Skeletal muscle tissue (tissue), 4 donors: ENCODE data around the gene C4orf50. TPM values are rescaled to one million over a fixed set of nuclear protein-coding genes. Genes with fewer than 3 reads are reported as not detected.
"Not testable (repeated sequence)": the region's sequence is repeated elsewhere in the genome, so short reads cannot be mapped to it uniquely, and the experiment has no call there.

Experiments used
- H3K27ac ChIP-seq: one replicate; pipeline ENCODE4 v1.7.0; 2013; ENCODE audit warnings: mild to moderate bottlenecking, low read depth, low read length, inconsistent platforms
- H3K27me3 ChIP-seq, 3 donors: one replicate each; pipeline ENCODE4 v1.7.0; 2013; ENCODE audit warnings: low read length in 3 of 3; ENCODE audit not compliant: control insufficient read depth in 3 of 3, insufficient read depth in 3 of 3
- H3K36me3 ChIP-seq, 3 donors: one replicate each; pipeline ENCODE4 v1.7.0; 2013; ENCODE audit warnings: low read length in 3 of 3; ENCODE audit not compliant: control insufficient read depth in 3 of 3, insufficient read depth in 3 of 3
- H3K4me1 ChIP-seq, 3 donors: one replicate each; pipeline ENCODE4 v1.7.0; 2013; ENCODE audit warnings: low read length in 3 of 3, mild to moderate bottlenecking in 3 of 3; ENCODE audit not compliant: control insufficient read depth in 3 of 3, insufficient read depth in 3 of 3
- H3K4me3 ChIP-seq, 3 donors: one replicate each; pipeline ENCODE4 v1.7.0; 2013; ENCODE audit warnings: low read length in 3 of 3
- H3K9ac ChIP-seq, 3 donors: one replicate each; pipeline ENCODE4 v1.7.0; 2013; ENCODE audit warnings: low read length in 3 of 3, mild to moderate bottlenecking in 3 of 3, moderate library complexity in 2 of 3, low read depth in 1 of 3
- H3K9me3 ChIP-seq, 3 donors: one replicate each; pipeline ENCODE4 v1.7.0; 2013; ENCODE audit warnings: low read length in 3 of 3; ENCODE audit not compliant: control insufficient read depth in 3 of 3
- total RNA-seq: library from RNA; depleted of rRNA; stranded (reverse); fragments of >200 nt; gene quantifications from one replicate; pipeline ENCODE4 v1.2.3, GENCODE V29; 2014
- donor health status: Osteomylitis.

The C4orf50 gene
- total RNA-seq, 1 donor from 2014 or later = not detected

- no peaks in the 10 kb centered on the region for H3K9me3 ChIP-seq
- H3K4me1 ChIP-seq = peaks cover 0 to 3% (median 3%) of the 10 kb centered on the region in 3 donors
- H3K27me3 ChIP-seq = peaks cover 14 to 62% (median 42%) of the 10 kb centered on the region in 3 donors
- H3K36me3 ChIP-seq = no peaks in the 10 kb centered on the region
- H3K27ac ChIP-seq = no peak overlapping the region
- no peak overlapping the region for H3K4me3 ChIP-seq
- H3K9ac ChIP-seq = no peak overlapping the region
Observed at GRCh38 chr4:5954056-5954760, 64.0 kb downstream of the C4orf50 start.

GRCh38 chr4:5952975-5953951 is 65.0 kb downstream of the C4orf50 start:
- Histone ChIP-seq H3K27ac (no peak overlapping the region), H3K36me3 (no peaks in the 10 kb centered on the region), H3K4me1 (peaks cover 0 to 3% (median 3%) of the 10 kb centered on the region in 3 donors), H3K9ac (no peak overlapping the region), H3K27me3 (peaks cover 14 to 54% (median 39%) of the 10 kb centered on the region in 3 donors), H3K4me3 (no peak overlapping the region), H3K9me3 (no peaks in the 10 kb centered on the region)

DNA sequence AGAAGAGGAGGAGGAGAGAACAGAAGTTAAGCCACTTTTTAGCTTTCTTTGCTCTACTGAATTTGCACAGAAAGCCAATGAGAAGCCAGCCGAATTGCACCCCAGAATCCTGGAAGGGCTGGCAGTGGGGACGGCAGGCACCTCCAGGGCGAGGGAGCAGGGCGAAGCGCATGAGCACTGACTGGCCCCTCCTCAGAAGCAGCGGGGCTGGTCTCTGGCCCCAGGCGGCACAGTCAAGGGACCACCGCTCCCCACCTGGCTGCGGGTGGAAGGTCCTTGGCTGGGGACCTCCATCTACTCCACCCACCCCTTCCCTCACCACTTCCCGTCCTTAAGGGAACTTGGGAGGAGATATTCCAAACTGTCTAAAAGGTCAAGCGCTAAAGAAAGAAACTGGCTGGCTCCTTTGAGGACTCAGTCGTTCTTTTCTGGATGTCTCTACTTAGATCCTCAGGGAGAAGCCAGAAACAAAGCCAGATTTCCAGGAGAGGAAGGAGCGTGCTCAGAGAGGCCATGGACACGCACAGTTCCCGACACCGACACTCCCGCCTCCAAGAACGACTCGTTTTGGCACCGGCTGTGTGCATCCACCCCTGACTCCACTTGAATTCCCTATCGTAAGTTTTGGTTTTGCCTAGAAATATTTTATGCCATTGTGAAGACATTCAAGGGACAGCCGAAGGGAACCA is 65.8 kb downstream of the C4orf50 start:
- Histone ChIP-seq H3K27me3 (peaks cover 16 to 56% (median 36%) of the 10 kb centered on the region in 3 donors), H3K9me3 (no peaks in the 10 kb centered on the region), H3K4me3 (no peak overlapping the region), H3K36me3 (no peaks in the 10 kb centered on the region), H3K27ac (no peak overlapping the region), H3K4me1 (peaks cover 0 to 3% (median 3%) of the 10 kb centered on the region in 3 donors), H3K9ac (no peak overlapping the region)

DNA sequence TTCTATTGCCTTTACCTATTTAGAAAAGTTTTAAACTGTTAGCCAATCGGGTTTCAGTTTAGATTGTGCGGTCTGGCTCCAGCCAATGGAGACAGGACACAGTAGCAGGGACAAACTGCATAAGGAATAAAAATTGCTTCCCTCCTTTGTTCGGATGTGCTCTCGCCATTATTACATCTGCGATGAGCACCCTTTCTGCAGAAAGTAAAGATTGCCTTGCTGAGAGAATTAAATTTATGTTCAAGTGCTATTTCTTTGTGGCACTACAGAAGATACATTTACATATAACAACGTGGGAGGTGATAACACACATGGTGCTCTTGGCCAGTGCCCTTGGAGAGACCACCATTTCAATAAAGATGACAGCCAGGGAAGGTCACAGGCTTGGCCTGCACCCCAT is 71.6 kb downstream of the C4orf50 start:
- H3K4me3 ChIP-seq, H3K9ac ChIP-seq, H3K9me3 ChIP-seq, H3K27ac ChIP-seq, H3K4me1 ChIP-seq, H3K36me3 ChIP-seq: not testable (repeated sequence)
- peaks cover 4 to 39% (median 9%) of the 10 kb centered on the region in 3 donors for H3K27me3 ChIP-seq

DNA sequence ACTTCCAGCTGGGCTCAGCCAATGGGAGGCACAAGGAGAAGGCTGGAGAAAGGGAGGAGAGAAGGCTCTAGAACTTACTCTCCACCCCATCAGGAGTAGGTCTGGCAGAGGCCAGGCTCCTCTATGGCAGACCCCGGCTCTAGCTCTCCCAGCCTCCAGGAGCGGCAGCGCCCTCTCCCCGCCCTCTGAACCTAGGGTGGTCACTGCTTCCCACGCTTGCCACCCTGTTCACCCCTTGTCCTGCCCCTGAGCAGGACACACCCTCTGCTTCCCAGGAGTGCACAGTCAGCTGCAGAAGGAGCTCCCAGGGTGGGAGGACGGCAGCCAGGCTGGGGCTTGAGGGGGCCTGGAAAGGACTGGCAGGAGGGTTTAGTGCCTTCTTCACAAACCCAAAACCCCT is 72.3 kb downstream of the C4orf50 start:
- Histone ChIP-seq H3K27me3 (peaks cover 4 to 39% (median 9%) of the 10 kb centered on the region in 3 donors), H3K9ac (no peak overlapping the region), H3K27ac (no peak overlapping the region), H3K4me1 (no peaks in the 10 kb centered on the region), H3K9me3 (no peaks in the 10 kb centered on the region), H3K36me3 (no peaks in the 10 kb centered on the region), H3K4me3 (no peak overlapping the region)

DNA sequence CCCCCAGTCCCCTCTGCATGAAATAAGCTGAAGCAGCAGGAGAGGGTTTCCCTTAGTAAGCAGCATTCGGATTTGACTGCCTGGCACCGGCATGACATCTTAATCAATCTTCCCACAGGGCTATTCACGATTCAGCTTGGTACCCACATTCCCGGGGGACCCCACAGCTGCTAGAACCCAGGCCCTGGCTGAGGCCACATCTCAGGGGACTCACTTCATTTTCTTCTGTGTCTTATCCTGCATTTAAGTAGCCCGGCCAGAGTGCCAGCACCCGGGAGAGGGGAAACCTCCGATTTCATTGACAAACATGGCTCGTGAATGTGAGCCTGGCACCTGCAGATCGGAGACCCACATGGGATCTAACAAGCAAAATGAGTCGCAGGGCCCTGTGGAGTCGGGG is 73.1 kb downstream of the C4orf50 start:
- Histone ChIP-seq H3K9ac (no peak overlapping the region), H3K4me1 (no peaks in the 10 kb centered on the region), H3K27me3 (peaks cover 4 to 37% (median 9%) of the 10 kb centered on the region in 3 donors), H3K9me3 (no peaks in the 10 kb centered on the region), H3K4me3 (no peak overlapping the region), H3K27ac (no peak overlapping the region), H3K36me3 (no peaks in the 10 kb centered on the region)

GRCh38 chr4:5943561-5943960 is 74.7 kb downstream of the C4orf50 start:
- H3K27ac ChIP-seq = no peak overlapping the region
- no peak overlapping the region for H3K9ac ChIP-seq
- no peak overlapping the region for H3K4me3 ChIP-seq
- peaks cover 4 to 37% (median 9%) of the 10 kb centered on the region in 3 donors for H3K27me3 ChIP-seq
- H3K36me3 ChIP-seq = no peaks in the 10 kb centered on the region
- no peaks in the 10 kb centered on the region for H3K9me3 ChIP-seq
- H3K4me1 ChIP-seq = no peaks in the 10 kb centered on the region

DNA sequence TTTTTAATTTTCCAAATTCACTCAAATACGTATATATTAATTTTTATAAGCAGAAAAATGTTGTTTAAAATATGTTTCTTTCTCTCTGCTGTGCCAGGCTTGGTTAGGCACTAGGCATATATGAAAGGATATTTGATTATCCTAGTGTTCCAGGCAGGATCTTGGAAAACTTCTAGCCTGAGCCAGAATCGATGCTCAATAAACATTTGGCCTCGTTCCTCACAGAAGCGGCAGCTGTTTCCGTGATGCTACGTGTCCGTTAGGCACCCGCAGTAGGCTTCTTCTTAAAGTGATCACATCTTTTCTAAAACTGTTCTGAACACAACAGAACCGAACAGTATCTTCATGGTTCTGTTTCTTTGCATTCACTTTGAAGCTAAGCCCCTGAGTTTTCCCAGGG is 75.3 kb downstream of the C4orf50 start:
- no peaks in the 10 kb centered on the region for H3K4me1 ChIP-seq
- no peak overlapping the region for H3K27ac ChIP-seq
- no peak overlapping the region for H3K4me3 ChIP-seq
- no peaks in the 10 kb centered on the region for H3K9me3 ChIP-seq
- no peak overlapping the region for H3K9ac ChIP-seq
- H3K36me3 ChIP-seq = no peaks in the 10 kb centered on the region
- peaks cover 4 to 34% (median 9%) of the 10 kb centered on the region in 3 donors for H3K27me3 ChIP-seq

- Histone ChIP-seq H3K36me3 (no peaks in the 10 kb centered on the region), H3K9me3 (no peaks in the 10 kb centered on the region), H3K27me3 (peaks cover 4 to 25% (median 6%) of the 10 kb centered on the region in 3 donors), H3K4me3 (no peak overlapping the region), H3K4me1 (no peaks in the 10 kb centered on the region), H3K27ac (no peak overlapping the region), H3K9ac (no peak overlapping the region)
Observed at GRCh38 chr4:5941601-5942000, 76.6 kb downstream of the C4orf50 start.
